Pons (tissue), 1 donor: Measurements from ENCODE around the gene REN.

Source experiments
- DNase-seq: peaks from one replicate; pipeline ENCODE4 v3.0.0-alpha.2; 2016; ENCODE audit warnings: low spot score

Gene REN

GRCh38 chr1:204190212-204191211 is 24.4 kb upstream of the REN start:
- DNase-seq = peak; percentile 17

- DNase-seq = no peak
Measured at GRCh38 chr1:204188959-204189639, 23.0 kb upstream of the REN start.

DNA sequence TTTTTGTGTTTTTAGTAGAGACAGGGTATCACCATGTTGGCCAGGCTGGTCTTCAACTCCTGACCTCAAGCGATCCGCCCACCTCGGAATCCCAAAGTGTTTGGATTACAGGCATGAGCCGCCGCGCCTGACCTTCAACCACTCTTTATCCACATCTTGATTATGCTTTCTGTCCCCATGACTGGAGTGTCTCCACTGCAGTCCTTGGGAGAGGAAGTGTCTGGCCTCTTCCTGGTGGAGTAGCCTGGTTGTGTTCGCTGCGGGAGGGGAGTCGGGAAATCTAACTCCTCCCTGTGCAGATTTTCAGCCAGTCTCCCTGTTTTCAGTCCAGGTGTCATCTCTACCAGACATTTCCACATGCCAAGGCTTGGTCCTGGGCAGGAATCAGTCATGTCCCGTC is 20.5 kb upstream of the REN start:
- DNase-seq = no peak

DNA sequence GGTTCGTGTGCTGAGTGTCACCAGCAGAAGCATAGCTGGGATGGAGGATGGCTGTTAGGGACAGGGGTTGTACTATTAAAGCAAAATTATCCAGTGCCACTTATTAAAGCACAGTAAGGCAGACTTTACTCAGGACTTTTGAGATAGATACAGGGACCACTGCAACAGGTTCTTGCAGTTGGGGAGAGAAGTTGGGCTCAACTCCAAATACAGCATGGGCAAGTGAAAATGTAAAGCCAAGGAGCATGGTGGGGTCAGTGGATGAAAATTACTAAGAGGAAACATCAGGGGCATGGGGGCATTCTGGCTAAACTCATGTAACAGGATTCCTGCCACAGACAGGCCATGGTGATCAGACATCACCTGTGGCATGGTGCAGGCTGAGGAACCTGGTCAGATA is 15.0 kb upstream of the REN start:
- no peak for DNase-seq

DNA sequence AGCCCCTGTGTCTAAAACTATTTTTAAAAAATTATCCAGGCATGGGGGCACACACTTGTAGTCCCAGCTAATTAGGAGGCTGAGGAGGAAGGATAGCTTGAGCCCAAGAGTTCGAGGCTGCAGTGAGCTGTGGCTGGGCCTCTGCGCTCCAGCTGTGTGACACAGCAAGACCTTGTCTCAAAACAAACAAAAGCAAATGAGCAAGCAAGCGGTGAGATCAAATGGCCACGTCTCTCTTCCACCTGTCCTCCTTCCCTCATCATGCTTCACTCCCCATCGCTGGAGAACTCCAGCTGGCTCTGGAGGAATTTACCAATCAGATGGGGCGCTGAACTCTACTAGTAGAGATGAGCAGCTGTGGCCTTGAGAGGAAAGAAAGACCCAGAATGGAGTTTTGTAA is 14.0 kb upstream of the REN start:
- DNase-seq = no peak

DNA sequence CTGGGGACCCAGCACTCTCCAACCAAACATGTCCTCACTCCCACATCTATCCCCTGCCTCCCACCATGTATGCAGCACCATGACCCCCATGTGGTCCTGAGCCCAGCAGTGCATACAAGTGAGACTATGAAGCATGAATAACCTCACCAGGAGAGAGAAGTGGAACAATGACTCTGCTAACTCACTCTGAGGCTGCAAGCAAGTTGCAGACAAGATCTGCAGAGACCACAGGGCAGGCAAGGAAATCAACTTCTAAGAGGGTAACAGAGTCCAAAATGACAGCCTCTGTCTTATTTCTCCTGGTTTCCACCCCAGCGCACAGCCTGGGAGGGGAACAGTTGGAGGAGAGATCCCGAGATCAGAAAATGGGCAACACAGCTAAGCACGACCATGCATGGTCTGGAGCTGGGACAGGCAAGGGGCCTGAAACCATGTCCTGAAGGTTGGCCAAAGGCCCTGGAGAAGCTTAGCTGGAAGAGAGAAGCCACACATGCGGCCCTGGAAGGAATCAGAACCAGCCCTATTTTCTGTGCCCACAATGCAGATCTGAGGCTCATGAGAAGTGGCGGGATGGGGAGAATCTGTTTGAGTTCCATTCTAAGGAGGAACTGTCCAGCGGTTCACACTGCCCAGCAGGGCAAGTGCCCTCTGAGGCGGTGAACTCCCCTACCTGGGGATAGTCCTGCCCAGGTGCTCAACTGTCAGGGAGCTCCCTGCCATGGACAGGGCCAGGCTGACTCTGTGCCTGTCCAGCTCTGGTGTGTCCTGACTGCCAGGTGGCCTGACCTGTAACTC is 12.5 kb upstream of the REN start:
- DNase-seq = no peak

GRCh38 chr1:204177133-204177532 is 11.0 kb upstream of the REN start:
- no peak for DNase-seq

GRCh38 chr1:204176049-204176448 is 9.9 kb upstream of the REN start:
- DNase-seq = no peak

- no peak for DNase-seq
Measured at GRCh38 chr1:204174958-204175357, 8.8 kb upstream of the REN start.

DNA sequence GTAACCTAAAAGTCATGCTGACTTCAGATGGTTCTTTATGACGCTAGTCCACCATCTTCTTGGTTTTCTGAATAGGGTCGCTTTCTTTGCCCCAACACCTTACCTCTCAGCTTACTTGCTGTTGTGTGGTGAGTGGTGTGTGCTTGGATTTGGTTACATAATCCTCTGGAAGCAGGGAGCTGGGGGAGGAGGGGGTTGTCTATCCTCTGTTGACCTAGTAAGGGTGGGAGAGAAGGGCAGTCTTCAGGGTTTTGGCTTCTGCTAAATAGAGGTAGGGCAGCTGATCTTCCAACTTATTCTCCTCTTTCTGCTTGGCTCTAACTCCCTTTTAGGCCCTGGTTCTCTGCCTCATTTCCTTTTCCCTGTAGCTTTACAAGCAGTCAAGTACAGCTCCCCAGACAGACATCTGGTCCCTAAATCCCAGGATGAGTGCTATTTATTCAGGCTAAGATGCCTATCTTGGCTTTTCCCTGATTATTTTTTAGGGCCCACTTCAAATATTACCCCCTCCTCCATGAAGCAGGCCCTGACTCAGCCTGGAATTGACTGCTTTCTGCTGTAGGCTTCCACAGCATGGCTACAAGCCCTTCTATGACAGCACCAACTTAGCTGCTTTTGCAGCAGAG is 6.4 kb upstream of the REN start:
- DNase-seq = peak; percentile 28

DNA sequence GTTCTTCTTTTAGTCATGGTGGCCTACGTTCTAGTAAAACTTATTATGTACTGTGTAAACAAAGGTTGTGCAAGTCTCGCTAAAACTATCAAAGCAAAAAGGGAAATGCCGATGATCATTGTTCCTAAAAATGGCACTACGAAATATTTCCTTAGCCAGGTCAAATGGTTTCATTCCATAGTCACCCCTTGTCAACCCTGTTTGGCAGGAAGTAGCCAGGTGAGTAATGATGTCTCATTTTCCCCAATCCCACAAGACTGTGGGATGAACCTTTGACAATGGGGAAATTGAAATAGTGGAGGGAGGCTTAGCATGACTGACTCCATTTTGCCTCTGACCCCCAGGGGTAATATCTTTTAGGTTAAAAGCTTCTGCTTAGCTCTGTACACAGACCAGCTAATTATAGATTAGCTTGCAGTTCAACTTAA is 5.6 kb upstream of the REN start:
- DNase-seq = no peak

GRCh38 chr1:204170494-204171155 is 4.5 kb upstream of the REN start:
- DNase-seq = no peak

DNA sequence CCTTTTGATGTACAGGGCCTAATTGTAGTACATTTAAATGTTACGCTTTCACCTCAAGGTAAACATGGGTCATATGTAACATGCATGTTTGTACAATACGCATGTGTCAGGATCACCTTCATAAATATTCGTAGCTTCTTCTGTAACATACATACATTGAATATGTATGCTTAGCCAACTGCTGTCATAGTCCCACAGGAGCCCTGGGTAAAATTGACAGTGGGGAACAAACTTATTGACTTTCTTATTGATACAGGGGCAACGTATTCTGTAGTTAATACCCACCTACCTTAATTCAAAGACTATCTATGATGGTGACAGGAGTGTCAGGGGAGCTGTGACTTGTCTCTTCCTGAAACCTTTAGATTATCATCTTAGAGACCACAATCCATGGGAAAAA is 3.7 kb upstream of the REN start:
- DNase-seq = no peak

DNA sequence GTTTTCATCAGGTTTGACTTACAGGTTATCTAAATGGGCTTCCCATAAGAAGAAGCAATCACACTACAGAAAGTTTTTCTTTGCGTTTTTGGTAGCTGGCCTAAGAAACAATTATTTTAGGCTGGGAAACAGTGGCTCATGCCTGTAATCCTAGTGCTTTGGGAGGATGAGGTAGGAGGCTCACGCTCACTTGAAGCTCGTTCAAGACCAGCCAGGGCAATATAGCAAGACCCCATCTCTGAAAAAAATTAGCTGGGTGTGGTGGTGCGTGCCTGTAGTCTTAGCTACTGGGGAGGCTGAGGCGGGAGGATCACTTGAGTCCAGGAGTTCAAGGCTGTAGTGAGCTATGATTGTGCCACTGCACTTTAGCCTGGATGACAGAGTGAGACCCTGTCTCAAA is 1.6 kb upstream of the REN start:
- no peak for DNase-seq

DNA sequence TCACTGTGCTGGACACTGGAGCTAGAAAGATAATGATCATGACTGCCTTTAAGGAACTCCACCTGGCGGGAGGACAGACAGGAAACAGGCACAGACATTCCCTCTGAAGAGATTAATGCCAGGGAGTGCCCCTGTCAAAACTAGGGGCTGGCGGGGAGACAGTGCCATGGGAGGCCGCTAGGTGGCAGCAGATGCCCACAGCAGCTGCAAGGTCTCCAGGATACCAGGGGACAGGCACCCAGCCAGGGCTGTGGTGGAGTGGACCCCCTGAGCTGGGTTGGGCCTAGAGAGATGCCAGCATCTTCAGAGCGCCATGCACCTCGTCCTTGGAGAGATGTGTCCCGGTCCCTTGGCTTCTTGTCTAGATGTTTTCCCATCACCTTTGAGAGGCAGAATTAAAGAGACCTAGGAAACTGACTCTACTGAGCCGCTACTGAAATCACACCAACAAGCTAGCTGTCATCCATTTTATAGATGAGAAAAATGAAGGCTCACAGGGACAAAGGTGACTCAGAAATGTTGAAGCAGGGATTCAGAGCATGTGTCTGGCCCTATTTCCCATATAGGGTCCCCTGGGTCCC is 3.6 kb downstream of the REN start:
- DNase-seq = peak; percentile 55

DNA sequence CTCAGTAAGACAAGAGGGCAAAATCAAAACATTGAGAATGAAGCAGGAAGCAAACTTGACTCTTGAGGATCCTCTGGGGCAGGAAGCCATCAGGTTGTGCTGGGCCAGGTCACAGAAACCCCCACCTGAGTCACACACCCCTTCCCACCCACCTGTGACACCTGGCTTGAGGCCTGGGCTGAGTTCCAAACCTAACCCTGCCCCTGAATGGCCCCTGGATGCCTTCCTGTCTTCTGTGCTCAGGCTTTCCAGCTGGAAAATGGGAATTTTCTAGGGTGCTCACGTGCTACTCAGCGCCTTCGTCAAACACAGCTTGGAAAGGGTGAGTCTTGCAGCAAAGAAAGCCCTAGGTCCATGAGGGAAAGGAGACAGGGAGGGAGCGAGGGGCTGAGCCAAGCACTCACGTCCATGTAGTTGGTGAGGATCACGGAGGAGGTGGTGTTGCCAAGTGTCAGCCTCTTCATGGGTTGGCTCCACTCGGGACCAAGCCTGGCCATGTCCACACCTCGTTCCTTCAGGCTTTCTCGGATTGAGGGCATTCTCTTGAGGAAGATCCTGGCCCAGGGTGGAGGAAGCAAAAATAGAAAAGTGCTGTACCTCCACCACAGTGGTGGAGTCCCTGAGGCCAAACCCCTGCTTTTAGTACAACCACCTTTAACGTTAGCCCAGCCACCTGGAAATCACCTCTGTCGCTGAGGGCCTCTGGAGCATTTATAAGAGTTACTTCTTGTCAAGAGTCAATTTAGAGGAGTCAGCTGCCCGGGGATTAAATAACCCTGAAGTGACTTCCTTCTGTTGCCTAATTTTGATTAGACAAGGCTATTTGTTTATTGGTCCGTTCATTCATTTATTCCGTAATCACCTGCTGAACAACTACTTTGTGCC is 4.3 kb downstream of the REN start:
- no peak for DNase-seq

GRCh38 chr1:204157962-204158361 is 8.2 kb downstream of the REN start:
- DNase-seq = no peak

DNA sequence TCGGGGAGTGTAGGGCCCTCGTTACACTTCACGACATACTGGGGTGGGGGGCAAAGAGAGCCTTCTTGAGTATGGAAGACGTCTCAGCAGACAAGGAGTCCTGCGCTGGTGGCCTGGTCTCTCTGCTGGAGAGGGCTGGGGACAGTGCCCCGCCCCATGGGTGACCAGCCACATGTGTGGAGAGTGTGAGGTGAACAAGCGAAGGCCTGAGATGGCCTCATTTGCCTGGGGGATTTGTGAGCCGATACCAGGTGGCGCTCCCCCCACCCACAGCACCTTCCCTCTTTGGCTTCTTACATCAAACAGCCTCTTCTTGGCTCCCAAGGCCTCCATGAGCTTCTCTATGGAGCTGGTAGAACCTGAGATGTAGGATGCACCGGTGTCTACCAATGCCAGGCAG is 10.3 kb downstream of the REN start:
- no peak for DNase-seq

GRCh38 chr1:204154568-204155255 is 11.4 kb downstream of the REN start:
- DNase-seq = no peak
